ENCODE data around the gene RPL37.

GRCh38 chr5:40834849-40835787, at the start of gene RPL37:
- TF ChIP-seq CTCF (IDR thresholded peaks at IDR 0.05) (no peak), SIN3A (IDR thresholded peaks at IDR 0.05; ENCODE audit: borderline replicate concordance, insufficient read depth, low read depth, low read length) (peak; percentile 67; the same call in 1 of the 2 replicates), TCF7L2 (IDR thresholded peaks at IDR 0.05; ENCODE audit: low read depth, low read length) (peak; percentile 94), POLR2AphosphoS5 (IDR thresholded peaks at IDR 0.05; ENCODE audit: low read depth, low read length) (peak; percentile 100), REST (IDR thresholded peaks at IDR 0.05; ENCODE audit: insufficient read depth in 1 of 2, low read depth in 2 of 2, low read length in 1 of 2) (peak; percentile 34 to 45; a peak in 3 of 4 replicates)
